ENCODE measurements around the gene MYO19.
A peak's percentile ranks its signal among the peaks of the same experiment; 100 is the strongest.

MYO19 gene
- 59.6 to 72.5 reads per million in 2 donors for total RNA-seq

DNA sequence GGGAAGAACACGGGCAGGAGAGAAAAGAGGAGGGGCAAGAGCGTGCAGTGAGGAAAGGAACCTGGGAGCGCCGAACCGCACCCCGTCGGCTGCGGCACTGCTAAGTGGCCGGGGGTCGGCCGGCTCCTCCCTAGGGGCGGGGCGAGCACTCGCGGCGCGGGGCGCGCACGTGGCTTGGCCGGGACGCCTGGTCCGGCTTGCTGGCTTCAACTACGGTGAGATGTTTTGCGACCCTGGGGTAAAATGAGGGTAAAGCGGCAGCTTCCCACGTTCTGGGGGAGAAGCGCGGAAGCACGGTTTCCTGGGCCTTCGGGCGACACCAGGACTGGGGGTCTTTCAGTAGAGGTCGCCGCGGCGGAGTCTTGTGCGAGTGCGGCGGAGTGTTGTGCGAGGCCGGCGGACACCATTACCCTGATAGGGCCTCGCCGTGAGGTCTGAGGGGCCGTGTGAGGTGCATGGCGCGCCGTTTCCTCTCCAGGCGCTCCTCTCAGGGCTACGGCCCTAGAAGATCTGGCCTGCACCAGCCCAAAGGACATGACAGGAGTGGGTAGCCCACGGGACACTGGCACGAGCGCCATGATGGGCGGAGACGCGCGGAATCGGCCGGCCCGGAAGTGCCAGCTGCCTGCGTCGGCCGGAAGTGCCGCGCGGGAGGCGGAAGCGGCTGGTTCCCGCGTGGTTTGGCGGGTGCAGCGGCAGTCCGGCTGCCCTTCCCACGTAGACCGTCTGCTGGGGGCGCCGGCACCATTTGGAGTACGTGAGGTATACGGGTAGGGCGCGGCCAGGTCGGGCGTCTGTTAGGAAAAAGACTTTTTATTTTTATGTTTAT is at the start of gene MYO19, which contains the start of gene PIGW:
Gene MYO19 (minus strand): TSS at position 29 of the 829 bp plus-strand sequence. CDS start 2,330 bp downstream, outside the sequence.
Gene PIGW (plus strand): TSS at position 148 of the 829 bp plus-strand sequence. CDS start 2,115 bp downstream, outside the sequence.
- DNase-seq: peak; percentile 75

DNA sequence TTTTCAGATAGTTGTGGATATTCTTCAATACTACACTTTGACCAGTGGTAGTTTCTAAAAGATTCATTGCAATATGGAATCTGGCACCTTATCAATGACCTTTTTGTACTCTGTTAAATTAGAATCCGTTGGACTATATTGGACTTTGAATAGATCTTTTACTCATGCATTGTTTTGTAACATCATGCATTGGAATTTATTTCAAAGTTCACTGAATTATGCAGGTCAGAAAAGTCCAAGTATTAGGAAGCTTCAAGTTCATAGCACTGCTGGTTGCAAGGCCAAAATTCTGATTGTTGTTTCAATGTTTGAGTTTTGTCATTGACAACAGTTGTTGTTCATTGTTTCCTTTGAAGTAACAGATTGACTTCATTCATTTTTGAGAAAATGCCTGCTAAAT is 49.1 kb upstream of the MYO19 start:
- DNase-seq: no peak

DNA sequence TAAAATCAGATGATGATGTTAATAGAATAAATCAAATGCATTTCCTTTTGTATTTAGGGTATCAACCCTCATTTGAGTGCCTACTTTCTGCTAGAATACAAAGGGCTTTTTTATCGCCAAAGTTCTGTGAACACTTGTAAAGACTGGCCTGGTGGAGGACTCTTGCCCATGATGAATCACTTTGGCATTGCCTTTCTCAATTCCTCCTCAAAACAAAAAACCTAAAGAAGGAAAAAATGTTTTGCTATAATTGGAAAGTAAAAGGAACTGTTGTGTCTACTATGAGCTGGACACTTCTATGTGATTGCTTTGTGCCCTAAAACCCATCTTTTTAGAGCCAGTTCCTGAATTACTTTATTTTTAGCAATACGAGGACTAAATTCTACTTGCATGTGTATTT is 44.0 kb upstream of the MYO19 start:
- DNase-seq: no peak

DNA sequence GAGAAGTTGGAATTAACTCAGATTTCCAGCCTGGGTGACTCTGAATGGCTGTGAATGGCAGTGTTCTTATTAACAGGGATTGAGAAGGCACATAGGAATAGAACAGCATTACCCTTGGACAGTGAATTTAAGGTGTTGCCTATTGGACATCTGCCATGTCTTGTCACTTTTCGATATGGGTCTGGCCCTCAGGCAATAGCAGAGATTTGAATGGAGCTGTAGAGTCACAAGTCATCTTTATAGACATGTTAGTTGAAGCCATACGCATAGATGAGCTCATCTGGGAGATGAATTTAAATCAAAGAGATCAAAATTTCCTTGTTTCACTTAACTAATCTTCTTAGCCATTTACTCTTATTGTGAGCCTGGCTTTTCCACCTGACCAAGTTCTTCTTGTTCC is 42.1 kb upstream of the MYO19 start:
- DNase-seq: no peak

DNA sequence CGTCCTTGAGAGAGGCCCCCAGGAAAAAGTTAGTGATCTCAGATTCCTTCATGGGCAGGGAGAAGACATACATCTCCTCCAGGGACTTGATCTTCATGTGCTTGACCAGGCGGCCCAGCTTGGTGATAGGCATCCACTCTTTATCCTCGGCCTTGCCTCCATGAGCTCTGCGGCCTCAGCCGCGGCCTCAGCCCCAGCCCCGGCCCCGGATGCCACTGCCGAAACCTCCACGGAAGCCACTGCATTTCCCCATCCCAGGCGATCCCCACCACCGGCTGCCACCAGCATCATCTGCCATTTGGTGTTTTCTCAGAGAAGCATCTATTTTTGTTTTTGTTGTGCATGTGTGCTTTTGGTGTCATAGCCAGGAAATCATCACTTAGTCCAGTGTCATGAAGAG is 40.4 kb upstream of the MYO19 start:
- DNase-seq: no peak

DNA sequence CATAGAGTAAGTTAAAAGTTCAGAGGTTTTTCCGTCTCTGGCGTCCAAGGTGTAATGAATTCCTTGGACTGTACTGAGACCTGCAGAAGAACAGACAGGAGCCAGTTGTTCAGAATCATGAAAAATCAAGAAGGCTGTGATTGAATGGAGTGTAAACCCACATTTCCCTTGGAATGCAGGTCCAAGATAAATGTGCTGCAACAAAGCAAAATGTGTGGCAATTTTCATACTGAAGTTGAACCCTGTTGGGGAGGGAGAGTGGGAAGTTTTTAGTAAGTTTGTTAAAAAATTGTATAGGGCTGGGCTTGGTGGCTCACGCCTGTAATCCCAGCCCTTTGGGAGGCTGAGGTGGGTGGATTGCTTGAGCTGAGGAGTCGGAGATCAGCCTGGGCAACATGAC is 31.4 kb upstream of the MYO19 start:
- DNase-seq: no peak

DNA sequence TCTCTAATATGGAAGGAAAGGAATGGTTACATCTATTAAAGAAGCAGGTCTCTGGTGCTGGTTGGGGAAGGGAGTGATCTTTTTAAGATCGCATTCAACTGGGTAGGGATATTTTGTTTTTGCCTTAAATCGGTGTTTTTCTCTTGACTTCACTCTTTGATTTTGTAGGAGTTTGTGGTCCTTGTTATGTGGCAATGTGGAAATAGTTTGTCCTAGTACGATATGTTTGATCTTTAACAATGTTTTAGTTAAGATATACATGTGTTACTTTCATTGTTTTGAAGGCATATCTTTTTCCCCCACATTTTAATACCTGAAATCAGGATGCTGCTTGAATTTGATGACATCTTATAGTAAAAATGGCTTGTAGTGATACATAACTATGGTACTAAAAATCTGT is 18.8 kb upstream of the MYO19 start:
- DNase-seq: no peak

GRCh38 chr17:36550491-36551417 is 16.1 kb upstream of the MYO19 start:
- no peak for DNase-seq

DNA sequence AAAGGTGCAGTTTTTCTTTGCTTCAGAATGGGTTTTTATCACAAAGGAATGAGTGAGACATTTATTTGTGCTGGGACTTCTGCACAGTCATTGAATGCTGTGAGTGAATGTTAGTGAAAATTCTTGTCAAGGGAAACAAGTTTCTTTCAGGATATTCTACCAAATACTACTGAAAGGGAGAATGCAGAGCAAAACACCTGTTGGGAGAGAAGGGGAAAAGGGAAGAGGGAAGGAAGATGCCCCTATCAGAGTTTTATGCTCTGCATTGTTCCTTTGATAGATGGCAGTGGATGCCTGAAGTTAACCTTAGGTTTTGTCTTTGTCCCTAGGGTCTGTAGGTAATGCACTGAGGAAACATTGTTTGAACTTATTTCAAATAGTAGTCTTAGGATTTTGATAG is 13.1 kb upstream of the MYO19 start:
- DNase-seq: no peak

DNA sequence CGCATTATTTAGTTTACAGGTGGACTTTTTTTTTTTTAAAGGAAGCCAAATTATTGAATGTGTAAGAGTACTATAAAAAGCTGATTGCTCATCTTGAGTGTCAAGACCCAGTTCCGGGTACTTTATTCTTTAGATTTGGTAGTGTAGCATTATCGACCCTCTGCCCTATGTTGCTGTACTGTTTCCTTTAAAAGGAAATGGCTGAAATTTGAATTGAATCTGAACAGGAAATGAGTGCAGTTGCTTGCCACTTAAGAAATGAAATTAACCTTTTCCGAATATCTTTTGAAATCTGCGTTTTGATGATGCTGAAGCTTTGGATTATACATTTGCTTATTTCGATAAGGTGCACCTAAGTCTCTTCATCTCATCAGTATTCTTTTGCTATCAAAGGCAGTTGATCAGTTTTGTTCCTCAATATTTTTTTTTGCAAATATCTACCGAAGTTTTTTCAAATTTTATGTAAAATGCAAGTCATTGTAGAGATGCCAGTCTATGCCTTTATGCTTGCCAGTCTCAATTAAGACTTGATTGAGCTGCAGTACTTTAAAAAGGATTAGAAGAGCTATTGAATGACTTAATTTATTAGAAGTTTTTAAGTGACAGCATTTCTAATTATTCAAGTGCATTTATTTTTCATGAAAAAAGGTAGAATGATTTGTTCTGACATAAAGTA is 11.9 kb upstream of the MYO19 start:
- no peak for DNase-seq

GRCh38 chr17:36545465-36546417 is 11.1 kb upstream of the MYO19 start:
- DNase-seq: peak; percentile 95

- no peak for DNase-seq
Measured at GRCh38 chr17:36545077-36545464, 10.4 kb upstream of the MYO19 start.

GRCh38 chr17:36544307-36545076 is 9.8 kb upstream of the MYO19 start, which contains the start of gene GGNBP2:
TSS of gene GGNBP2 (plus strand) at chr17:36544919. CDS start at chr17:36545725, 806 bp downstream.
- peak; percentile 89 for DNase-seq

DNA sequence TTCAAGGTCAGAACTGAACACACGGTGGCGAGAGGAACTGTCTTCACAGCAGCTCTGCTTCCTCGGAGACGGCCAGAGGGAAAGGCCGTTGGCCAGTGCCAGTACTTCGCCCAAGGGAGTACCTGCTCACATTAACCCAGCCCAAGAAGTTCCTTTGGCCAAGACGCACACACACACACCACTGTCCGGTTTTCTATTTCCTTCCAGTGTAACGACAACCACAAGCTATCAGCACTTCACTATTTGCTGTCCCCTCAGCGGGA is 9.3 kb upstream of the MYO19 start:
- no peak for DNase-seq

GRCh38 chr17:36542755-36543154 is 8.1 kb upstream of the MYO19 start:
- DNase-seq: no peak

GRCh38 chr17:36540696-36541095 is 6.0 kb upstream of the MYO19 start:
- DNase-seq: no peak

- no peak for DNase-seq
Measured at GRCh38 chr17:36535669-36536081, 1.0 kb upstream of the MYO19 start.

DNA sequence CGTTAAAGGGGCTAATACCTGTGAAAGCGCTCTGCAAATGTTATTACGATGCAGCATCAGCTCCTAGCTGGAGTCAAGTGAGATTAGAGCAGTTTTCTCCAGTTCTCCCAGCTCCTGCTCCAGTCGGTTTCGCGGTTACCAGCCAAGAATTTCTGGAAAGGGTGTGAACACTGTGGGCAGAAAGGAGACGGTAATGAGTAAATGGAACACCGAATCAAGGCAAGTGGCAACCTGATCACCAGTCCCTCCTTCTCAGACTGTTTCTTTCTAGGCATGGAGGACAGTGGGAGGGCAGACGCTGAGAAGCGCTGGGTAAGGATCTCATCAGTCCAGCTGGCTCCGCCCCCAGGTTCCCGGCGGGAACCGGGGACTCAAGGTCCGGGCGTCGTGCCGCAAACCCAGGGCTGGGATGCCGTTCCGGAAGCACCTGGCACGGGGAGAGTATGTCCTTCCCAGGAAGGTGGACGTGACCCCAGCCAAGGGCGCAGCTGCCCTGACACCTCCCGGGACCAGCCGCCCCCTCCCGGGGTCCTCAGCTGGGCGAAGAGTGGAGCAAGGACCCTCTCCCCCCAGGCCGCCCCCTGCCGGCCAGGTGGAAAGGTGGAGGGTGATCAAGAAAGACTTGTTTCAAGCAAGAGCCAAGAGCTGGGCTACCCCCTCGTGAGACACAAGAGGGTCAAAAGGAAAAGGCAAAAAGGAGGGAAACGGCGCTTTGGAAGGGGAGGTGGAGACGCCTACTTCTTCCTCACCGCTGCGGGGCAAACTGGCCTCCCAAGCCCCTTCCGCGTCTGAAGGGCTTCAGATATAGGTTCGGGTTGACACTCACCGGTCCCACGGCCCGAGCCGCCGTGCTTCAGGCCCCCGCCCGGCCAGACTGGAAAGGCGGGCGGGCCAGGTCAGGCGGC is 481 bp downstream of the MYO19 start:
- DNase-seq: peak; percentile 30

DNA sequence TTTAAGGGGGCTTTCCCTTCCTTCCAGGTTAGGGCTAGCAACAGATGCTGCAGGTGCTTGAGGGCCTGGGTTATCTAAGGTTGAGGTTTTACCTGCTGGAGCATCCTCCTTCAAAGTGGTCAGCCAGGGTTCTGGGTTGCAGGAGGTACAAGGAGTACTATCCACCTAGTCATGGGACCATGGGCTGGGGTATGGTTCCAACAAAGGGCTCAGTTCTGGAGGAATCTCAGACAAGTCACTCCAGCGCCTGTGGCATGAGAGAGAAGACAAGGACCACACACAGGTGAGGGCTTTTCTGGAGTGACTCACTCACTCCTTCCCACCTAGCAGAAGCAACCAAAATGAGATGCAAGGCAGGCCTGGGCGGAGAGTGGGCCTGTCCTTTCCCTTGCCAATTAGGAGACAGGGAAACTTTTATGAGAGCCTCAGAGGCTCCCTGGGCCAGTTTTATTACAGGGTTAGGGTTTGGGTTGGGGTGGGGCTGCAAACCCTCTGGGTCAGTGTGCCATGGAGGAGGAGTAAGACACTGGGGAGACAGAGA is 2.2 kb downstream of the MYO19 start:
- DNase-seq: no peak

DNA sequence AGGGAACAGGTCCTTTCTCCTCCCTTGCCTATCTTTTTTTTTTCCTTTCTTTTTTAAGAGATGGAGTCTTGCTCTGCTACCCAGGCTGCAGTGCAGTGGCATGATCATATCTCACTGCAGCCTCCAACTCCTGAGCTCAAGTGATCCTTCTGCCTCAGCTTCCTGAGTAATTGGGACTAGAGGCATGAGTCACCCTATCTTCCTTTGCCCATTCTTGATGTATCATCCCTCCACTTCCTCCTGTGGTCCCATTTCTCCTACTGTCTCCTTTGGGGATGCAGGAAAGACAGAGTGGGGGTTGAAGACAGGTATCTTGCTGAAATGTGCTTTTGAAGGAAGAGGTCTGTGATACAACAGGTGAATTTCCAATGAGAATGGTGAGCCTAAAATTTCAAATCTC is 5.5 kb downstream of the MYO19 start:
- no peak for DNase-seq

All from T-helper 9 cell (primary cell).